Fibroblast of pulmonary artery (primary cell): ENCODE results near the gene KIF2A.

Source experiments
- DNase-seq: peaks from one replicate; pipeline ENCODE4 v3.0.0-alpha.2; 2010; ENCODE audit warnings: low read depth
- H3K4me3 ChIP-seq: replicated peaks from 2 replicates; pipeline ENCODE4 v1.5.1; 2011; ENCODE audit warnings: low read depth, mild to moderate bottlenecking, control low read depth, low read length, moderate library complexity
- CTCF ChIP-seq: IDR thresholded peaks from 2 replicates; pipeline ENCODE4 v1.5.1; 2011; ENCODE audit warnings: mild to moderate bottlenecking, control low read depth, low read length, inconsistent platforms; ENCODE audit errors: missing control alignments

Gene KIF2A

GRCh38 chr5:62326702-62327101 is 20.7 kb downstream of the KIF2A start:
- no peak for TF ChIP-seq CTCF
- DNase-seq: no peak
- H3K4me3 ChIP-seq: no peak overlapping the region

- no peak for TF ChIP-seq CTCF
- H3K4me3 ChIP-seq: no peak overlapping the region
- no peak for DNase-seq
Measured at GRCh38 chr5:62327138-62328053, 21.4 kb downstream of the KIF2A start.

GRCh38 chr5:62328772-62329491 is 22.9 kb downstream of the KIF2A start:
- no peak for TF ChIP-seq CTCF
- H3K4me3 ChIP-seq: no peak overlapping the region
- DNase-seq: no peak

GRCh38 chr5:62330302-62330701 is 24.3 kb downstream of the KIF2A start:
- TF ChIP-seq CTCF: no peak
- no peak for DNase-seq
- no peak overlapping the region for H3K4me3 ChIP-seq

GRCh38 chr5:62331921-62332320 is 25.9 kb downstream of the KIF2A start:
- no peak overlapping the region for H3K4me3 ChIP-seq
- DNase-seq: no peak
- TF ChIP-seq CTCF: no peak

- no peak for TF ChIP-seq CTCF
- H3K4me3 ChIP-seq: no peak overlapping the region
- no peak for DNase-seq
Measured at GRCh38 chr5:62333250-62333794, 27.3 kb downstream of the KIF2A start.
